ENCODE data around the gene KCNQ4.

Gene KCNQ4

DNA sequence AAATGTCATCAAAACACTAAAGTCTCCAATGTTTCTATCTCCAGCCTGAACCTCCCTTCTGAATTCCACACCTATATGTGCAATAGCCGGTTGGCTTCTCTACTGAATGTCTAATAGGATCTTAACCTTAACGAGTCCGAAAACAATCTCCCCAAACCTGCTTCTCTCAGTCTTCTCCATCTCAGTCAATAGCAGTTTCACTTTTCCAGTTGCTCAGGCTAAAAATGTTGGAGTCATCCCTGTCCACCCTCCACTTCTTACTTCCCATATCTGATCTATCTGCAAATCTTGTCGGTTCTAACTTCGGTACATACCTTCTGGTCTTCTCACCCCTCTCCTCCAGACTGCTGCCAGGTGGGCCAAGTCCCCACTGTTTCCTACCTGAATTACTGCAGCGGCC, 104.1 kb downstream of the KCNQ4 start:
- no peak for DNase-seq (ENCODE audit: low read depth in 2 of 2)
